ENCODE measurements around the gene TMEM259. TPM values are rescaled to one million over a fixed set of nuclear protein-coding genes. Genes with fewer than 3 reads are reported as not detected.

TMEM259 gene
- total and polyA plus RNA-seq, 2 donors (not counting 1 experiment from before 2014, with no cell fraction given) = 373 to 607 TPM

- intact Hi-C loops (cut with micrococcal nuclease) = no loop called here
- Histone ChIP-seq H3K9me3 (ENCODE audit: control extremely low read depth in 1 of 3, control insufficient read depth in 2 of 3, insufficient read depth in 1 of 3, low read length in 2 of 3) (no peaks in the 10 kb centered on the region), H3K36me3 (replicated peaks in 1 of 2; ENCODE audit: control extremely low read depth in 1 of 2, control insufficient read depth in 1 of 2, extremely low read depth in 1 of 2, insufficient read depth in 2 of 2, low read length in 1 of 2) (no peaks in the 10 kb centered on the region), H3K27ac (ENCODE audit: low read length in 2 of 2) (no peak overlapping the region), H3K4me3 (ENCODE audit: control extremely low read depth in 1 of 5, extremely low read depth in 1 of 5, insufficient read depth in 1 of 5, low read depth in 2 of 5, low read length in 4 of 5) (no peak overlapping the region), H3K27me3 (replicated peaks in 1 of 4; ENCODE audit: control extremely low read depth in 1 of 4, control insufficient read depth in 3 of 4, insufficient read depth in 4 of 4, low read length in 3 of 4) (no peaks in the 10 kb centered on the region), H3K4me2 (replicated peaks; ENCODE audit: low read depth, low read length, poor library complexity, severe bottlenecking) (no peak overlapping the region), H3K79me2 (ENCODE audit: control insufficient read depth, insufficient read depth, low read length) (peaks cover 8% of the 10 kb centered on the region), H3K4me1 (ENCODE audit: control insufficient read depth in 2 of 2, insufficient read depth in 2 of 2, low read length in 2 of 2) (peaks cover 19 to 26% of the 10 kb centered on the region in 2 donors), H2AFZ (ENCODE audit: insufficient read depth, low read depth, low read length, poor library complexity, severe bottlenecking) (no peak overlapping the region), H3K9ac (ENCODE audit: low read length) (no peak overlapping the region), H4K20me1 (ENCODE audit: control insufficient read depth, insufficient read depth, low read length, poor library complexity, severe bottlenecking) (no peaks in the 10 kb centered on the region)
- no peak for TF ChIP-seq CTCF (IDR thresholded peaks at IDR 0.05)
- no peak for TF ChIP-seq EZH2 (IDR thresholded peaks at IDR 0.05; ENCODE audit: borderline replicate concordance, insufficient read depth, low read depth, low read length, poor library complexity, severe bottlenecking)
- ATAC-seq (ENCODE audit: low read depth) = no peak
- H3K4me3 Mint-ChIP-seq = no peak overlapping the region
- no peak for DNase-seq
- POLR2A ChIA-PET = interaction anchor here (0.7 kb wide), 1 partner anchor 26 kb away, joined by 3 read pairs; no protein-coding TSS in a partner anchor
- no peaks in the 10 kb centered on the region for H3K9me3 Mint-ChIP-seq (ENCODE audit: insufficient read depth)
- 79% methylated on average over 26 of the region's 32 CpGs for WGBS (ENCODE audit: insufficient coverage)
- H3K4me1 Mint-ChIP-seq = peaks cover 11% of the 10 kb centered on the region
- CTCF ChIA-PET = interaction anchor here (0.6 to 5.3 kb wide), 6 partner anchors 9 to 322 kb away, joined by 3 to 143 read pairs (median 3); no protein-coding TSS in a partner anchor
- H3K27ac Mint-ChIP-seq = no peak overlapping the region
- no peaks in the 10 kb centered on the region for H3K27me3 Mint-ChIP-seq
Measured at GRCh38 chr19:980133-980998, 40.6 kb downstream of the TMEM259 start.

GRCh38 chr19:979318-979741, 41.6 kb downstream of the TMEM259 start:
- WGBS (ENCODE audit: insufficient coverage) = 89% methylated on average over 14 of the region's 19 CpGs
- Histone ChIP-seq H2AFZ (ENCODE audit: insufficient read depth, low read depth, low read length, poor library complexity, severe bottlenecking) (no peak overlapping the region), H3K4me1 (ENCODE audit: control insufficient read depth in 2 of 2, insufficient read depth in 2 of 2, low read length in 2 of 2) (peaks cover 13 to 17% of the 10 kb centered on the region in 2 donors), H3K4me3 (ENCODE audit: control extremely low read depth in 1 of 5, extremely low read depth in 1 of 5, insufficient read depth in 1 of 5, low read depth in 2 of 5, low read length in 4 of 5) (no peak overlapping the region), H3K9me3 (ENCODE audit: control extremely low read depth in 1 of 3, control insufficient read depth in 2 of 3, insufficient read depth in 1 of 3, low read length in 2 of 3) (no peaks in the 10 kb centered on the region), H3K27me3 (replicated peaks in 1 of 4; ENCODE audit: control extremely low read depth in 1 of 4, control insufficient read depth in 3 of 4, insufficient read depth in 4 of 4, low read length in 3 of 4) (no peaks in the 10 kb centered on the region), H3K36me3 (replicated peaks in 1 of 2; ENCODE audit: control extremely low read depth in 1 of 2, control insufficient read depth in 1 of 2, extremely low read depth in 1 of 2, insufficient read depth in 2 of 2, low read length in 1 of 2) (no peaks in the 10 kb centered on the region), H3K27ac (ENCODE audit: low read length in 2 of 2) (no peak overlapping the region), H4K20me1 (ENCODE audit: control insufficient read depth, insufficient read depth, low read length, poor library complexity, severe bottlenecking) (no peaks in the 10 kb centered on the region), H3K4me2 (replicated peaks; ENCODE audit: low read depth, low read length, poor library complexity, severe bottlenecking) (no peak overlapping the region), H3K79me2 (ENCODE audit: control insufficient read depth, insufficient read depth, low read length) (peaks cover 2% of the 10 kb centered on the region), H3K9ac (ENCODE audit: low read length) (no peak overlapping the region)
- ChIA-PET CTCF (interaction anchor here (1.7 to 2.9 kb wide), 2 partner anchors 43 to 115 kb away, joined by 3 to 12 read pairs; no protein-coding TSS in a partner anchor), POLR2A (no interaction called here)
- DNase-seq = peak; percentile 37
- TF ChIP-seq EZH2 (IDR thresholded peaks at IDR 0.05; ENCODE audit: borderline replicate concordance, insufficient read depth, low read depth, low read length, poor library complexity, severe bottlenecking) (no peak), CTCF (IDR thresholded peaks at IDR 0.05) (no peak)
- H3K27ac Mint-ChIP-seq = no peak overlapping the region
- H3K9me3 Mint-ChIP-seq (ENCODE audit: insufficient read depth) = no peaks in the 10 kb centered on the region
- ATAC-seq (ENCODE audit: low read depth) = no peak
- H3K4me1 Mint-ChIP-seq = peaks cover 3% of the 10 kb centered on the region
- no peaks in the 10 kb centered on the region for H3K27me3 Mint-ChIP-seq
- intact Hi-C loops (cut with micrococcal nuclease) = no loop called here
- no peak overlapping the region for H3K4me3 Mint-ChIP-seq
